Mesenchymal stem cell (in vitro differentiated cells and primary cell): ENCODE results near the gene PSIP1.

Experiments
- DNase-seq: peaks from one replicate; pipeline ENCODE4 v3.0.0-alpha.2; 2013
- H2AFZ ChIP-seq: one replicate; pipeline ENCODE4 v1.6.1; 2013; ENCODE audit warnings: low read depth, mild to moderate bottlenecking, control low read depth, inconsistent platforms, low read length, moderate library complexity
- H2AK5ac ChIP-seq: 2 replicates; pipeline ENCODE4 v1.6.1; 2013; ENCODE audit warnings: low read length, moderate library complexity, mild to moderate bottlenecking, inconsistent platforms; ENCODE audit not compliant: severe bottlenecking
- H2BK120ac ChIP-seq: one replicate; pipeline ENCODE4 v1.6.1; 2013; ENCODE audit warnings: low read depth, mild to moderate bottlenecking, inconsistent platforms, low read length, moderate library complexity
- H2BK12ac ChIP-seq, 2 experiments: one replicate each; pipeline ENCODE4 v1.6.1; 2013; ENCODE audit warnings: inconsistent platforms in 2 of 2, low read length in 2 of 2, mild to moderate bottlenecking in 2 of 2, moderate library complexity in 2 of 2, control low read depth in 1 of 2
- H2BK15ac ChIP-seq: one replicate; pipeline ENCODE4 v1.6.1; 2013; ENCODE audit warnings: mild to moderate bottlenecking, low read depth, inconsistent platforms; ENCODE audit not compliant: poor library complexity, severe bottlenecking
- H2BK5ac ChIP-seq: 2 replicates; pipeline ENCODE4 v1.6.1; 2013; ENCODE audit warnings: low read depth, mild to moderate bottlenecking, low read length, control low read depth, inconsistent platforms; ENCODE audit not compliant: poor library complexity, severe bottlenecking
- H3K14ac ChIP-seq, 2 experiments: one replicate each; pipeline ENCODE4 v1.6.1; 2013; ENCODE audit warnings: inconsistent platforms in 2 of 2, low read length in 2 of 2, control low read depth in 1 of 2, mild to moderate bottlenecking in 1 of 2, moderate library complexity in 1 of 2
- H3K18ac ChIP-seq, 2 experiments: one replicate each; pipeline ENCODE4 v1.6.1; 2013; ENCODE audit warnings: inconsistent platforms in 2 of 2, low read length in 2 of 2, control low read depth in 1 of 2, low read depth in 1 of 2, mild to moderate bottlenecking in 1 of 2
- H3K23ac ChIP-seq, 2 experiments: one replicate each; pipeline ENCODE4 v1.6.1; 2013; ENCODE audit warnings: inconsistent platforms in 2 of 2, low read length in 2 of 2, mild to moderate bottlenecking in 2 of 2, moderate library complexity in 2 of 2, control low read depth in 1 of 2
- H3K27ac ChIP-seq: 2 replicates; pipeline ENCODE4 v1.5.1; 2013; ENCODE audit warnings: mild to moderate bottlenecking, moderate library complexity, low read length, control low read depth, inconsistent platforms; ENCODE audit not compliant: poor library complexity, severe bottlenecking
- H3K27me3 ChIP-seq, 2 experiments: 2 replicates each; pipeline versions ENCODE4 v1.6.1 to v1.7.0; 2013; ENCODE audit warnings: low read length in 2 of 2, mild to moderate bottlenecking in 2 of 2, moderate library complexity in 2 of 2, control low read depth in 1 of 2, inconsistent platforms in 1 of 2; ENCODE audit not compliant: control insufficient read depth in 1 of 2, insufficient read depth in 1 of 2
- H3K36me3 ChIP-seq, 2 experiments: 2 replicates each; pipeline versions ENCODE4 v1.6.1 to v1.7.0; 2013; ENCODE audit warnings: low read length in 2 of 2, control low read depth in 1 of 2, inconsistent platforms in 1 of 2, low read depth in 1 of 2, mild to moderate bottlenecking in 1 of 2; ENCODE audit not compliant: insufficient read depth in 2 of 2, control insufficient read depth in 1 of 2
- H3K4ac ChIP-seq, 2 experiments: one replicate each; pipeline ENCODE4 v1.6.1; 2013; ENCODE audit warnings: inconsistent platforms in 2 of 2, low read length in 2 of 2, mild to moderate bottlenecking in 2 of 2, moderate library complexity in 2 of 2, control low read depth in 1 of 2, low read depth in 1 of 2
- H3K4me1 ChIP-seq: 2 replicates; pipeline ENCODE4 v1.6.1; 2013; ENCODE audit warnings: low read depth, low read length, control low read depth; ENCODE audit not compliant: control insufficient read depth, insufficient read depth
- H3K4me2 ChIP-seq: 2 replicates; pipeline ENCODE4 v1.6.1; 2013; ENCODE audit warnings: low read length, mild to moderate bottlenecking, inconsistent platforms; ENCODE audit not compliant: poor library complexity, severe bottlenecking
- H3K4me3 ChIP-seq, 2 experiments: 2 replicates each; pipeline versions ENCODE4 v1.5.1 to v1.7.0; 2013; ENCODE audit warnings: low read length in 2 of 2, mild to moderate bottlenecking in 2 of 2, control low read depth in 1 of 2, low read depth in 1 of 2; ENCODE audit not compliant: insufficient read depth in 1 of 2
- H3K79me1 ChIP-seq: replicated peaks from 2 replicates; pipeline ENCODE4 v1.6.1; 2013; ENCODE audit warnings: mild to moderate bottlenecking, control low read depth, low read length, inconsistent platforms; ENCODE audit not compliant: poor library complexity, severe bottlenecking
- H3K9ac ChIP-seq: 2 replicates; pipeline ENCODE4 v1.7.0; 2013; ENCODE audit warnings: mild to moderate bottlenecking, low read length, moderate library complexity
- H3K9me3 ChIP-seq: 2 replicates; pipeline ENCODE4 v1.7.0; 2013; ENCODE audit warnings: mild to moderate bottlenecking, low read length; ENCODE audit not compliant: control insufficient read depth
- H4K8ac ChIP-seq: one replicate; pipeline ENCODE4 v1.6.1; 2013; ENCODE audit warnings: inconsistent platforms, mild to moderate bottlenecking, low read length, moderate library complexity
- H4K91ac ChIP-seq: one replicate; pipeline ENCODE4 v1.6.1; 2013; ENCODE audit warnings: mild to moderate bottlenecking, low read length, inconsistent platforms
- WGBS: methylation state at CpG from one replicate; pipeline ENCODE4 v1.1.7; 2013; ENCODE audit warnings: mixed read lengths; 5-methylcytosine and 5-hydroxymethylcytosine counted together

PSIP1 gene

DNA sequence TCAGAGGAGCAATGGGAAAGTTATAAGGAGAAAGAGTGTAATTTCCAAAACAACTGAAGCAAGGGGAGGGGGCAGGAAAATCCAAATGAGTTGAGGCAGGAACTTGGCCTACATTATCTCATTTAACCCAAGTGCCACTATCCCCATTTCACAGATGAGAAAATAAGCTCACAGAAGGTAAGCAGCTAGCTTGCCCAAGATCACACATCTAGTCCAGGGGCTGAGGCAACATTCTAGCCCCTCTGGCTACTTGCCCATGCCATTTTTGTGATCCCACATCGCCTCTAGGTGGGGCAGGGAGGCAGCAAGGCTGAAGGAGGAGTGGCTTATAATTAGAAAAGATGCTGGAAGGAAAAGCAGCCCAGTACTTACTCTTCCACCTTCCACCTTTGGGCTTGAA, 2.6 kb upstream of the PSIP1 start:
- H3K4me2 ChIP-seq = no peak overlapping the region
- H2BK120ac ChIP-seq = no peak overlapping the region
- no peak overlapping the region for H2BK5ac ChIP-seq
- no peak overlapping the region for H2AFZ ChIP-seq
- WGBS = no CpG with 5 or more reads among the region's 1 CpG
- H3K27me3 ChIP-seq = no peaks in the 10 kb centered on the region
- no peak overlapping the region for H3K18ac ChIP-seq
- no peaks in the 10 kb centered on the region for H3K9me3 ChIP-seq
- H3K4me3 ChIP-seq = no peak overlapping the region
- no peak overlapping the region for H3K14ac ChIP-seq
- no peak overlapping the region for H4K8ac ChIP-seq
- no peaks in the 10 kb centered on the region for H3K36me3 ChIP-seq
- H3K79me1 ChIP-seq = peaks cover 3% of the 10 kb centered on the region
- H3K23ac ChIP-seq = no peak overlapping the region
- H2AK5ac ChIP-seq = no peak overlapping the region
- no peak overlapping the region for H3K27ac ChIP-seq
- DNase-seq = peak; percentile 22
- no peak overlapping the region for H3K9ac ChIP-seq
- no peak overlapping the region for H2BK15ac ChIP-seq
- no peak overlapping the region for H2BK12ac ChIP-seq
- H3K4ac ChIP-seq = peak overlapping the region in 1 of 2 experiments; percentile 28
- no peaks in the 10 kb centered on the region for H3K4me1 ChIP-seq
- H4K91ac ChIP-seq = no peak overlapping the region

DNA sequence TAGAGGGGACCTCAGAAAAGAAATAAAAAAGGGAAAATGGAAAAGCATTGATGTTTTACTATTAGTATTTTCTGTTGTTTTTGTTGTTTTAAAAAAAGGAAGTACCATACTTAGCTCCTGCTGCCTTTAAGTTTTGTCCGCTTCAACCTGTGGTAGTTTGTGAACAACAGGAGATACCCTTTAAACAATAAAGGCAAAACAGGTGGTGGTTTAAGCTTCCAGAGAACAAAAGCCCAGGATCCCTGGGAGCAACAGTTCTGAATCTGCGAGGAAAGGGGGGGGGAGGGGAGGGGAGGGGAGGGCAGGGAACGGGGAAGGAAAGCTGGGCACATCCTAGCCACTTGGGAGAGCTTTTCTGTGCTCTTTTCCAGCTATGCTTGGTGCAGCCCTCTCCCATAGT, 2.1 kb upstream of the PSIP1 start:
- H3K18ac ChIP-seq = no peak overlapping the region
- peaks cover 3% of the 10 kb centered on the region for H3K79me1 ChIP-seq
- H3K27ac ChIP-seq = no peak overlapping the region
- WGBS = 43% methylated on average over 3 of the region's 3 CpGs
- no peak overlapping the region for H3K9ac ChIP-seq
- DNase-seq = no peak
- H3K4ac ChIP-seq = no peak overlapping the region
- no peak overlapping the region for H3K14ac ChIP-seq
- no peak overlapping the region for H2BK15ac ChIP-seq
- H2BK120ac ChIP-seq = no peak overlapping the region
- no peak overlapping the region for H2AK5ac ChIP-seq
- H3K9me3 ChIP-seq = no peaks in the 10 kb centered on the region
- no peak overlapping the region for H2BK5ac ChIP-seq
- no peak overlapping the region for H3K4me3 ChIP-seq
- no peaks in the 10 kb centered on the region for H3K4me1 ChIP-seq
- no peak overlapping the region for H2BK12ac ChIP-seq
- H3K4me2 ChIP-seq = no peak overlapping the region
- no peak overlapping the region for H3K23ac ChIP-seq
- no peaks in the 10 kb centered on the region for H3K27me3 ChIP-seq
- no peaks in the 10 kb centered on the region for H3K36me3 ChIP-seq
- no peak overlapping the region for H2AFZ ChIP-seq
- no peak overlapping the region for H4K8ac ChIP-seq
- no peak overlapping the region for H4K91ac ChIP-seq

DNA sequence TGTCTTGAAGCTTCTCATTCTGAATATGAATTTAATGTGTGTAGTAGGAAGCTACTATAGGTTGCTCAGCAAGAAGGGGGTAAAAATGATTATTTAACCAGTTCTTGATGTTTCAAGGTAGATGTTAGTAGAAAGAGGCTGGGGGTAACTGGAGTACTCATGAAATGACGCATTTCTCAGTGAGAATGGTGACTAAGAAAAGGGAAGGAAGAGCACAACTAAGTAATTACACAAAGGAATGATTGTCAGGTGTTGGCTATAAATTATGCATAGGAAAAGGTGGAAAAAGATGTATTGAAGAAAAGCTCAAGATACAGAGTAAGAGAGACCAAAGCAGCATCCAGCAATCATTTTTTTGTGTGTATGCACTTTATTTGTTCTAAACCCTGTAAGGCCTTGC, 1.4 kb upstream of the PSIP1 start:
- no peak overlapping the region for H2AFZ ChIP-seq
- H2BK5ac ChIP-seq = no peak overlapping the region

DNA sequence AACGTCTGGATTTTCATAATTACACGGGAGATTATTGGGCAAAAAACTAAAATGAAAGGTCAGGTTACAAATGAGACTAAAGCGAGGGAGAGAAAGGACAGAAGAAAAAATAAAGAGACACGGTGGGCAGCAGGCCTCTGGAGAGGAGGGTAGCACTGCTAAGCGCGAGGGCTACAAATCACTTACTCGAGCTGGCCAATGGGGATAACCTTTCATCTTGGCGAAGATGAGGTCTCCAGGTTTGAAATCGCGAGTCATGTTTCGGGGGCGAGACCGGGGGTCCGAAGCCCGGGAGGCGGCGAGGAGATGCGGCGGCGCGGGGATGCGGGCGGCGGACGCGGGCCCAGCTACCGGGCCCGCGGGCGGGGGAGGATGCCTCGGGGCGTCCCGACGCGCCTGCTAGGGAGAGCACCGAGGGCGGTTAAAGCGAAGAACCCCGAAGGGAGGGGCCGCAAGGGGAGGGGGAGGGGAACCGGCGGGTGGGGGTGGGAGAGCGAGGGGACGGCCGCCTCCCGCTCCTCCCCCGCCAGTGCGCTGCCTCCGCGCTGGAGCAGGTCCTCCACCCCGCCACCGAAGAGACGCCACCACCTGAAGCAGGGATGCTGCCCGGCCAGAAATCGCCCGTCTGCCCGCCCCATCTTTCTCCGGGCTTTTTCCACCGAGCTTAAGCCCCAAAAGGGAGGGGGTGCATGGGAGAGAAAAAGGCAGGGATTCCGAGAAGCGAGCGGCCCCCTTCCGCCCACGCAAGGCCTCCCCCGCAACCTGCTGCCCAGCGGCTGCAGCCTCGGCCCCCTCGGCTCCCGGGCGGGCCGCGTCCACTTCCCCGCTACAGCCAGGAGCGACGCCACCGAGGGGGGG, 610 bp downstream of the PSIP1 start:
- Histone ChIP-seq H3K9ac (peak overlapping the region; percentile 96), H3K4me1 (no peaks in the 10 kb centered on the region), H3K79me1 (peaks cover 8% of the 10 kb centered on the region), H3K18ac (peak overlapping the region; percentile 83 to 99), H3K27ac (peak overlapping the region; percentile 53), H2AK5ac (no peak overlapping the region), H2BK120ac (peak overlapping the region; percentile 92), H3K4me3 (peak overlapping the region; percentile 93 to 97), H2BK12ac (peak overlapping the region in 1 of 2 experiments; percentile 55), H3K14ac (peak overlapping the region in 1 of 2 experiments; percentile 55), H3K36me3 (peaks cover 0 to 22% of the 10 kb centered on the region in 2 experiments), H2AFZ (peak overlapping the region; percentile 98), H2BK15ac (peak overlapping the region; percentile 99), H2BK5ac (peak overlapping the region; percentile 99), H4K8ac (peak overlapping the region; percentile 64), H3K4ac (peak overlapping the region; percentile 35 to 73), H3K9me3 (no peaks in the 10 kb centered on the region), H4K91ac (no peak overlapping the region), H3K27me3 (no peaks in the 10 kb centered on the region), H3K23ac (peak overlapping the region in 1 of 2 experiments; percentile 98), H3K4me2 (peak overlapping the region; percentile 80)
- WGBS = 2% methylated on average over 35 of the region's 76 CpGs
- peak; percentile 34 for DNase-seq

More for the DNA sequence above, 1.4 kb upstream of the PSIP1 start:
- 82% methylated on average over 1 of the region's 1 CpG for WGBS
- Histone ChIP-seq H3K4me3 (no peak overlapping the region), H3K23ac (no peak overlapping the region), H2AK5ac (no peak overlapping the region), H3K14ac (no peak overlapping the region), H3K4ac (no peak overlapping the region), H4K8ac (no peak overlapping the region), H3K36me3 (peaks cover 0 to 1% of the 10 kb centered on the region in 2 experiments), H3K18ac (no peak overlapping the region), H3K9me3 (no peaks in the 10 kb centered on the region), H4K91ac (no peak overlapping the region), H2BK12ac (no peak overlapping the region), H3K4me1 (no peaks in the 10 kb centered on the region), H3K4me2 (no peak overlapping the region), H2BK120ac (no peak overlapping the region), H3K27ac (no peak overlapping the region), H3K9ac (peak overlapping the region; percentile 96), H2BK15ac (no peak overlapping the region), H3K27me3 (no peaks in the 10 kb centered on the region), H3K79me1 (peaks cover 6% of the 10 kb centered on the region)
- no peak for DNase-seq
